ENCODE data around the gene CLEC16A.

The CLEC16A gene

GRCh38 chr16:11109566-11109965 is 165.2 kb downstream of the CLEC16A start:
- Histone ChIP-seq H3K27me3 (ENCODE audit: control insufficient read depth, insufficient read depth, low read length) (no peaks in the 10 kb centered on the region), H3K9me3 (ENCODE audit: control insufficient read depth, insufficient read depth, low read length) (no peaks in the 10 kb centered on the region), H3K36me3 (ENCODE audit: control insufficient read depth, insufficient read depth, low read length) (no peaks in the 10 kb centered on the region), H3K27ac (ENCODE audit: low read length) (no peak overlapping the region), H3K4me1 (ENCODE audit: control insufficient read depth, insufficient read depth, low read length) (peaks cover 3% of the 10 kb centered on the region; the same call in 1 of the 2 replicates), H3K4me3 (ENCODE audit: low read length) (no peak overlapping the region)
- no CpG with 5 or more reads among the region's 6 CpGs for WGBS (ENCODE audit: insufficient coverage, insufficient read length)
- DNase-seq (ENCODE audit: low read depth, low spot score), result no peak

DNA sequence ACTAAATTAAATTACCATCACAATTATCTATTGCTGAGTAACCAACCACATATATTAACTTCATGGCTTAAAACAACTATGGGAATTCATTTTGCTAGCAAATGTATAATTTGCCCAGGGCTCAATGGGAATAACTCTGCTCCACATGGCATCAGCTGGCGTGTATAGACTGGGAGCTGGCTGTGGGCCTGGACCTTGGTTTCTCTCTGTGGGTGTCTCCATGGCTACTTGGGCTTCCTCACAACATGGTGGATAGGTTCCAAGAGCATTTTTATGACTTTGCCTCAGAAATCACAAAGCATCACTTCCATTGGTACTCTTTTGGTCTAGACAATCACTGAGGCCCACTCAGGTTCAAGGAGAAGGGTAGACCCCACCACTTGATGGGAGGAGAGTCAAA is 166.8 kb downstream of the CLEC16A start:
- Histone ChIP-seq H3K4me1 (ENCODE audit: control insufficient read depth, insufficient read depth, low read length) (peaks cover 3% of the 10 kb centered on the region; the same call in 1 of the 2 replicates), H3K9me3 (ENCODE audit: control insufficient read depth, insufficient read depth, low read length) (no peaks in the 10 kb centered on the region), H3K36me3 (ENCODE audit: control insufficient read depth, insufficient read depth, low read length) (no peaks in the 10 kb centered on the region), H3K27me3 (ENCODE audit: control insufficient read depth, insufficient read depth, low read length) (no peaks in the 10 kb centered on the region), H3K27ac (ENCODE audit: low read length) (no peak overlapping the region), H3K4me3 (ENCODE audit: low read length) (no peak overlapping the region)
- no CpG with 5 or more reads among the region's 1 CpG for WGBS (ENCODE audit: insufficient coverage, insufficient read length)
- no peak for DNase-seq (ENCODE audit: low read depth, low spot score)

DNA sequence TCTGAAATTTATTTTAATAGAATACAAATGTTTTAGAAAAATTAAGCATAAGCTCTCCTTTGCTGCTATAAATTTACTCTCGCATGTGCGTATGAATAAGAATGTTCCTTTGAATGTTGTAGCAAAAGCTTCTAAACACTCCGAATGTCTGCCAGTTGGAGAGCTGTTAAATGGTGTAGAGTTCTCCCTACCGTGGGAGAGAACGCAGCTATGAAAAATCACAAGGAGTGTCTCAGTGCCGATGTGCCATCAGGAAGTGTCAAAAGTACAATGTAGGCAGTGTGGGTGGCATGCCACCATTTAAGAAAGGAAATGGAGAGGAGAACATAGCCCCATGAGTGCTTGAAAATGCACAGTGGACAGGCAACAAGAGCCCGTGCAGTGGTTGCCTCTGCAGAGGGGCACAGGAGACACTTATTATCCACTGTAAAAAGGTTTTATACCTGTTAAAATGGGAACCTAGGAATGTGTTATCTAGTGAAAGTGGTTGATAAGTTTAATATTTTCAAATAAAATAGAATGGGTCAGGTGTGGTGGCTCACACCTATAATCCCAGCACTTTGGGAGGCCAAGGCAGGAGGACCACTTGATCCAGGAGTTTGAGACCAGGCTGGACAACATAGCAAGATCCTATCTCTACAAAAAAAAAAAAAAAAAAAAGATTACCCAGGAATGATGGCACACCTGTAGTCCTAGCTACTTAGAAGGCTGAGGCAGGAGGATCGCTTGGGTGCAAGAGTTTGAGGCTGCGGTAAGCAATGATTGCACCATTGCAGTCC is 167.7 kb downstream of the CLEC16A start:
- Histone ChIP-seq H3K36me3 (ENCODE audit: control insufficient read depth, insufficient read depth, low read length) (no peaks in the 10 kb centered on the region), H3K27ac (ENCODE audit: low read length) (no peak overlapping the region), H3K9me3 (ENCODE audit: control insufficient read depth, insufficient read depth, low read length) (no peaks in the 10 kb centered on the region), H3K27me3 (ENCODE audit: control insufficient read depth, insufficient read depth, low read length) (no peaks in the 10 kb centered on the region), H3K4me1 (ENCODE audit: control insufficient read depth, insufficient read depth, low read length) (peaks cover 3% of the 10 kb centered on the region; the same call in 1 of the 2 replicates), H3K4me3 (ENCODE audit: low read length) (no peak overlapping the region)
- no CpG with 5 or more reads among the region's 9 CpGs for WGBS (ENCODE audit: insufficient coverage, insufficient read length)
- DNase-seq (ENCODE audit: low read depth, low spot score), result no peak

GRCh38 chr16:11112723-11113348 is 168.5 kb downstream of the CLEC16A start:
- Histone ChIP-seq H3K9me3 (ENCODE audit: control insufficient read depth, insufficient read depth, low read length) (no peaks in the 10 kb centered on the region), H3K36me3 (ENCODE audit: control insufficient read depth, insufficient read depth, low read length) (no peaks in the 10 kb centered on the region), H3K27me3 (ENCODE audit: control insufficient read depth, insufficient read depth, low read length) (no peaks in the 10 kb centered on the region), H3K4me3 (ENCODE audit: low read length) (no peak overlapping the region), H3K4me1 (ENCODE audit: control insufficient read depth, insufficient read depth, low read length) (peaks cover 3% of the 10 kb centered on the region; the same call in 1 of the 2 replicates), H3K27ac (ENCODE audit: low read length) (no peak overlapping the region)
- no peak for DNase-seq (ENCODE audit: low read depth, low spot score)
- no CpG with 5 or more reads among the region's 4 CpGs for WGBS (ENCODE audit: insufficient coverage, insufficient read length)

- WGBS (ENCODE audit: insufficient coverage, insufficient read length), result no CpG with 5 or more reads among the region's 15 CpGs
- H3K27ac ChIP-seq (ENCODE audit: low read length), result no peak overlapping the region
- no peaks in the 10 kb centered on the region for H3K9me3 ChIP-seq (ENCODE audit: control insufficient read depth, insufficient read depth, low read length)
- no peak overlapping the region for H3K4me3 ChIP-seq (ENCODE audit: low read length)
- peaks cover 3% of the 10 kb centered on the region; the same call in 1 of the 2 replicates for H3K4me1 ChIP-seq (ENCODE audit: control insufficient read depth, insufficient read depth, low read length)
- no peaks in the 10 kb centered on the region for H3K27me3 ChIP-seq (ENCODE audit: control insufficient read depth, insufficient read depth, low read length)
- H3K36me3 ChIP-seq (ENCODE audit: control insufficient read depth, insufficient read depth, low read length), result no peaks in the 10 kb centered on the region
- DNase-seq (ENCODE audit: low read depth, low spot score), result no peak
Measured at GRCh38 chr16:11114366-11115164, 170.2 kb downstream of the CLEC16A start.

DNA sequence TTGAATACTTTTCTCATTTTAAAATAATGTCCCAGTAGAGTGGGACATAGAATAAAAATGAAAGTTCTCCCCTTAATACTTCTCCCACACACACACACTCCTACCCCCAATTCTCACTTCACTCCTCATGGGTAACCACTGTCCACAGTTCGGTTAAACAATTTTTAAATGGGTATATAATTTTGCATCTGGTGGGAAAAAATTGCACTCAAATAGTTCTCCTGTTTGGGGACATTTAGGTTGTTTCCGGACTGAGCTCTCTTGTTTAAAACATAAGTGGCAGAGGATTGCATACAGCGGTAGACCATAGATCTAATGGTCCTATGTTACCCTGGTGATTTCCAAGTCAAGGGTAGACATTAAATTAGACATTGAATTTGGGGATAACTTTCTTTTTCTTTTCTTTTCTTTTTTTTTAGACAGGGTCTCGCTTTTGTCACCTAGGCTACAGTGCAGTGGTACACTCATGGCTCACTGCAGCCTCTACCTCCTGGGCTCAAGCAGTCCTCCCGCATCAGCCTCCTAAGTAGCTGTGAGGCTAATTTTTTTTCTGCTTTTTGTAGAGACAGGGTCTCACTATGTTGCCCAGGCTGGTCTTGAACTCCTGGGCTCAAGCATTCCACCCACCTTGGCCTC is 173.3 kb downstream of the CLEC16A start:
- WGBS (ENCODE audit: insufficient coverage, insufficient read length), result no CpG with 5 or more reads among the region's 5 CpGs
- no peaks in the 10 kb centered on the region for H3K36me3 ChIP-seq (ENCODE audit: control insufficient read depth, insufficient read depth, low read length)
- no peaks in the 10 kb centered on the region for H3K27me3 ChIP-seq (ENCODE audit: control insufficient read depth, insufficient read depth, low read length)
- peaks cover 3% of the 10 kb centered on the region; the same call in 1 of the 2 replicates for H3K4me1 ChIP-seq (ENCODE audit: control insufficient read depth, insufficient read depth, low read length)
- DNase-seq (ENCODE audit: low read depth, low spot score), result no peak
- H3K4me3 ChIP-seq (ENCODE audit: low read length), result no peak overlapping the region
- H3K9me3 ChIP-seq (ENCODE audit: control insufficient read depth, insufficient read depth, low read length), result no peaks in the 10 kb centered on the region
- no peak overlapping the region for H3K27ac ChIP-seq (ENCODE audit: low read length)

DNA sequence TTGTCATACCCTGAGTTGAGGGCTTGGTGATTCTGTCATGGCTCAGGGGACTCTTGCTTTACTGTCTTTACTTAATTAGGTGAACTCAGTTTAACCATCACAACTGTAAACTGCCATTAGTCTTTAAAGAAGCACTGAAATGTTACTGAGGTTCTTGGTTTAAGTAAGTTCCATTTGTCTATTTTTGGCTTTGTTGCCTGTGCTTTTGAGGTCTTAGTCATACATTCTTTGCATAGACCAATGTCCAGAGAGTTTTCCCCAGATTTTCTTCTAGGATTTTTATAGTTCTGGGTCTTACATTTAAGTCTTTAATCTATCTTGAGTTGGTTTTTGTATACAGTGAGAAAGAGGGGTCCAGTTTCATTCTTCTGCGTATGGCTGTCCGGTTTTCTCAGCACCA is 174.1 kb downstream of the CLEC16A start:
- no peak overlapping the region for H3K27ac ChIP-seq (ENCODE audit: low read length)
- WGBS (ENCODE audit: insufficient coverage, insufficient read length), result no CpG with 5 or more reads among the region's 2 CpGs

DNA sequence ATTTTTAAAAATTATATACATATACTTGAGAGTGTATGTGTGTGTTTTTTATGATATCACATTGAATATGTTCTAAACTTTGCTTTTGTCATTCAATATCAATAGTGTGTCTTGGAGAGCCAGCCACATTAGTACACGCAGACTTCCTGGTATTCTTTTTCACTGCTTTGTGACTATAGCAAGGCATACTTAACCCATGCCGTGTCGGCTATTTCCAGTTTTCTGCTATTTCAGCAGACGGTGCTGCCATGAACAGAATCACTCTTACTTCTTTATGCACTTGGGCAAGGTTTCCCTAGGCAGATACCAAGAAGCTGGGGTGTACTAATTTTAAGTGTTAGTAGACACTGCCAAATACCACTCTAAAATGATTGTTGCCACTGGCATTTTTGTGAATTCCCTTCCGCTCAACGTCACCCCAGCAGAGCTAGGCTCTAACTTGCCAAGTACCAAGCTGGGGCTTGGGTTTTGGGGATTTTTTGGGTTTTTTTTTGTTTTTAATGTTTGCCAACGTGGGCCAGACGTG is 176.8 kb downstream of the CLEC16A start:
- no peaks in the 10 kb centered on the region for H3K36me3 ChIP-seq (ENCODE audit: control insufficient read depth, insufficient read depth, low read length)
- WGBS (ENCODE audit: insufficient coverage, insufficient read length), result no CpG with 5 or more reads among the region's 8 CpGs

More for the DNA sequence above, 174.1 kb downstream of the CLEC16A start:
- DNase-seq (ENCODE audit: low read depth, low spot score), result no peak
- H3K36me3 ChIP-seq (ENCODE audit: control insufficient read depth, insufficient read depth, low read length), result no peaks in the 10 kb centered on the region
- no peaks in the 10 kb centered on the region for H3K9me3 ChIP-seq (ENCODE audit: control insufficient read depth, insufficient read depth, low read length)
- peaks cover 3% of the 10 kb centered on the region; the same call in 1 of the 2 replicates for H3K4me1 ChIP-seq (ENCODE audit: control insufficient read depth, insufficient read depth, low read length)
- H3K27me3 ChIP-seq (ENCODE audit: control insufficient read depth, insufficient read depth, low read length), result no peaks in the 10 kb centered on the region
- H3K4me3 ChIP-seq (ENCODE audit: low read length), result no peak overlapping the region

GRCh38 chr16:11121914-11122692 is 177.7 kb downstream of the CLEC16A start:
- no peaks in the 10 kb centered on the region for H3K27me3 ChIP-seq (ENCODE audit: control insufficient read depth, insufficient read depth, low read length)
- no peaks in the 10 kb centered on the region for H3K36me3 ChIP-seq (ENCODE audit: control insufficient read depth, insufficient read depth, low read length)
- H3K4me1 ChIP-seq (ENCODE audit: control insufficient read depth, insufficient read depth, low read length), result no peaks in the 10 kb centered on the region
- no peak overlapping the region for H3K4me3 ChIP-seq (ENCODE audit: low read length)
- no peaks in the 10 kb centered on the region for H3K9me3 ChIP-seq (ENCODE audit: control insufficient read depth, insufficient read depth, low read length)
- DNase-seq (ENCODE audit: low read depth, low spot score), result no peak
- no CpG with 5 or more reads among the region's 8 CpGs for WGBS (ENCODE audit: insufficient coverage, insufficient read length)
- H3K27ac ChIP-seq (ENCODE audit: low read length), result no peak overlapping the region

More for the DNA sequence above, 176.8 kb downstream of the CLEC16A start:
- no peak for DNase-seq (ENCODE audit: low read depth, low spot score)
- H3K4me1 ChIP-seq (ENCODE audit: control insufficient read depth, insufficient read depth, low read length), result no peaks in the 10 kb centered on the region
- H3K9me3 ChIP-seq (ENCODE audit: control insufficient read depth, insufficient read depth, low read length), result no peaks in the 10 kb centered on the region
- no peaks in the 10 kb centered on the region for H3K27me3 ChIP-seq (ENCODE audit: control insufficient read depth, insufficient read depth, low read length)
- H3K27ac ChIP-seq (ENCODE audit: low read length), result no peak overlapping the region
- no peak overlapping the region for H3K4me3 ChIP-seq (ENCODE audit: low read length)
